B cell (primary cell): Measurements from ENCODE around the gene RBBP9. TPM values are rescaled to one million over a fixed set of nuclear protein-coding genes. Genes with fewer than 3 reads are reported as not detected.

ENCODE experiments used
- ATAC-seq: fragments of 200-7000 bp; cut with Tn5 transposase; one replicate; pipeline ENCODE4 v1.10.0; 2021; ENCODE audit warnings: low read depth, mild to moderate bottlenecking, moderate number of reproducible peaks, moderate library complexity
- CTCF ChIA-PET: fragments of 350-600 bp; sonication (Branson Sonifier 250); formaldehyde crosslinking; loops from one replicate; lab custom pipeline; 2021; ENCODE audit warnings: antibody characterized with exemption, inconsistent platforms; lab: Charles Lee
- POLR2A ChIA-PET: fragments of 350-600 bp; sonication (Branson Sonifier 250); formaldehyde crosslinking; loops from one replicate; lab custom pipeline; 2021; ENCODE audit warnings: antibody characterized with exemption; lab: Charles Lee
- DNase-seq: peaks from one replicate; pipeline ENCODE4 v3.0.0; 2013
- H2AFZ ChIP-seq: 2 replicates; pipeline ENCODE4 v1.6.1; 2012; ENCODE audit warnings: mild to moderate bottlenecking, low read depth, low read length; ENCODE audit not compliant: insufficient read depth, poor library complexity, severe bottlenecking
- H3K27ac ChIP-seq, 2 donors: 1 replicate in 1 of 2; 2 replicates in 1 of 2; pipeline ENCODE4 v1.5.1; 2012 to 2013; ENCODE audit warnings: low read length in 2 of 2, mild to moderate bottlenecking in 2 of 2, moderate library complexity in 1 of 2
- H3K27me3 ChIP-seq, 4 experiments: fragments of 200-600 bp in 1 of 4; sonication (generic) in 1 of 4; replicated peaks in 1 of 4; 1 replicate in 2 of 4; 2 replicates in 2 of 4; pipeline versions ENCODE4 v1.6.1 to v1.7.0; 2013 to 2016; ENCODE audit warnings: low read length in 3 of 4, mild to moderate bottlenecking in 2 of 4, mixed read lengths in 1 of 4, moderate library complexity in 1 of 4; ENCODE audit not compliant: insufficient read depth in 4 of 4, control insufficient read depth in 3 of 4; ENCODE audit errors: control extremely low read depth in 1 of 4
- H3K36me3 ChIP-seq, 2 experiments: replicated peaks in 1 of 2; 1 replicate in 1 of 2; 2 replicates in 1 of 2; pipeline versions ENCODE4 v1.6.1 to v1.7.1; 2013; ENCODE audit warnings: low read length in 1 of 2; ENCODE audit not compliant: insufficient read depth in 2 of 2, control insufficient read depth in 1 of 2; ENCODE audit errors: control extremely low read depth in 1 of 2, extremely low read depth in 1 of 2
- H3K4me1 ChIP-seq, 2 donors: fragments of 200-600 bp in 1 of 2; sonication (generic) in 1 of 2; 1 replicate in 1 of 2; 2 replicates in 1 of 2; pipeline versions ENCODE4 v1.5.1 to v1.6.1; 2013 to 2017; ENCODE audit warnings: low read length in 2 of 2; ENCODE audit not compliant: control insufficient read depth in 2 of 2, insufficient read depth in 2 of 2
- H3K4me2 ChIP-seq: replicated peaks from 2 replicates; pipeline ENCODE3; 2012; ENCODE audit warnings: mild to moderate bottlenecking, low read depth, low read length; ENCODE audit not compliant: poor library complexity, severe bottlenecking
- H3K4me3 ChIP-seq, 5 experiments: fragments of 200-600 bp in 1 of 5; sonication (generic) in 1 of 5; 1 replicate in 3 of 5; 2 replicates in 2 of 5; pipeline versions ENCODE4 v1.5.1 to v1.7.0; 2011 to 2016; ENCODE audit warnings: low read length in 4 of 5, mild to moderate bottlenecking in 4 of 5, low read depth in 2 of 5, control low read depth in 1 of 5, moderate library complexity in 1 of 5; ENCODE audit not compliant: insufficient read depth in 1 of 5; ENCODE audit errors: control extremely low read depth in 1 of 5, extremely low read depth in 1 of 5
- H3K79me2 ChIP-seq: fragments of 200-600 bp; sonication (generic); one replicate; pipeline ENCODE4 v1.6.0; 2016; ENCODE audit warnings: low read length; ENCODE audit not compliant: control insufficient read depth, insufficient read depth
- H3K9ac ChIP-seq: fragments of 200-600 bp; sonication (generic); 2 replicates; pipeline ENCODE4 v1.6.1; 2017; ENCODE audit warnings: mild to moderate bottlenecking, low read length, moderate library complexity
- H3K9me3 ChIP-seq, 3 donors: one replicate each; pipeline versions ENCODE4 v1.6.1 to v1.7.1; 2013; ENCODE audit warnings: low read length in 2 of 3; ENCODE audit not compliant: control insufficient read depth in 2 of 3, insufficient read depth in 1 of 3; ENCODE audit errors: control extremely low read depth in 1 of 3
- H4K20me1 ChIP-seq: 2 replicates; pipeline ENCODE4 v1.6.0; 2012; ENCODE audit warnings: mild to moderate bottlenecking, low read length; ENCODE audit not compliant: insufficient read depth, control insufficient read depth, poor library complexity, severe bottlenecking
- H3K27ac Mint-ChIP-seq: one replicate; pipeline ENCODE4 v1.8.0; 2021; ENCODE audit warnings: mixed read lengths
- H3K27me3 Mint-ChIP-seq: one replicate; pipeline ENCODE4 v1.8.0; 2021; ENCODE audit warnings: mixed read lengths
- H3K4me1 Mint-ChIP-seq: one replicate; pipeline ENCODE4 v1.8.0; 2021; ENCODE audit warnings: mixed read lengths
- H3K4me3 Mint-ChIP-seq: one replicate; pipeline ENCODE4 v1.8.0; 2021; ENCODE audit warnings: mixed read lengths
- H3K9me3 Mint-ChIP-seq: one replicate; pipeline ENCODE4 v1.8.0; 2022; ENCODE audit warnings: mixed read lengths; ENCODE audit not compliant: insufficient read depth
- CTCF ChIP-seq: fragments of 200-600 bp; IDR thresholded peaks from one replicate; pipeline ENCODE4 v1.8.0; 2022; ENCODE audit warnings: antibody characterized with exemption, mild to moderate bottlenecking
- EZH2 ChIP-seq: IDR thresholded peaks from 2 replicates; pipeline ENCODE4 v1.6.1; 2012; ENCODE audit warnings: borderline replicate concordance, low read depth, mild to moderate bottlenecking, moderate library complexity, low read length; ENCODE audit not compliant: insufficient read depth, poor library complexity, severe bottlenecking
- WGBS: methylation state at CpG from one replicate; pipeline ENCODE4 v1.1.5; 2013; ENCODE audit warnings: missing lambda C conversion rate; ENCODE audit not compliant: insufficient coverage; 5-methylcytosine and 5-hydroxymethylcytosine counted together
- intact Hi-C: fragments of 100-400 bp; cut with micrococcal nuclease; formaldehyde crosslinking; loops from one replicate; pipeline ENCODE4 v1.10.0; 2022
- polyA plus RNA-seq: library from polyadenylated mRNA; depleted of rRNA; stranded (reverse); fragments of >200 nt; gene quantifications from 2 replicates; pipeline ENCODE4 v1.2.3, GENCODE V29; 2012
- small RNA-seq: library from RNA; depleted of rRNA; stranded (forward); fragments of <200 nt; gene quantifications from one replicate; pipeline ENCODE3, GENCODE V24; 2012; ENCODE audit warnings: low replicate concordance, low read depth; ENCODE audit not compliant: insufficient read length
- total RNA-seq, 2 donors: library from RNA; stranded (reverse); fragments of 120-200 nt in 1 of 2; gene quantifications; 1 replicate in 1 of 2; 2 replicates in 1 of 2; pipeline versions ENCODE4 v1.2.3 to v1.2.4, GENCODE V29; 2013 to 2022

RBBP9 gene
- total and polyA plus RNA-seq, 2 donors (not counting 1 experiment from before 2014, with no cell fraction given), result 3.7 to 10.2 TPM

DNA sequence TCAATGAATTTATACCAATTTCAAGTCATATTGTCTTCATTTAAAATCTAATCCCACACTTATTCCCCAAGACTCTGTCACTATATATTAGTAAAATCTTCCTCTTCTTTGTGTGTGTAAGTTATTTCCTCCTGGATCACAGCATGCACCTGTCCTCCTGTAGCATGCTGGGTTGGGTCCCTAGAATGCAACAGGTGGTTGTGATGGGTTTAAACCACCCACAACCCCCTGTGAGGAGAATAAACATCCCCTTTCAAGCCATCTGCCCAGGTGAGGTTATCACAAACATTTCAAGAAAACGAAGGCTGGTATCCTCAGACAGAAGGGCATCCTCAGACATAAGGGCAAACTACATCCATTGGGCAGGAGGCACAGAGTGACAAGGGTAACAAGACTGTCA, 56.6 kb downstream of the RBBP9 start:
- ChIA-PET CTCF (no interaction called here), POLR2A (no interaction called here)
- Mint-ChIP-seq H3K4me3 (no peak overlapping the region), H3K9me3 (no peaks in the 10 kb centered on the region), H3K27me3 (no peaks in the 10 kb centered on the region), H3K27ac (no peak overlapping the region), H3K4me1 (peaks cover 7% of the 10 kb centered on the region)
- Histone ChIP-seq H3K27ac (no peak overlapping the region), H4K20me1 (no peaks in the 10 kb centered on the region), H3K9me3 (peaks cover 0 to 8% (median 2%) of the 10 kb centered on the region in 3 donors), H3K79me2 (no peaks in the 10 kb centered on the region), H3K9ac (no peak overlapping the region), H3K4me3 (no peak overlapping the region), H3K4me1 (peaks cover 7 to 9% of the 10 kb centered on the region in 2 donors), H3K27me3 (no peaks in the 10 kb centered on the region), H3K4me2 (no peak overlapping the region), H3K36me3 (no peaks in the 10 kb centered on the region), H2AFZ (no peak overlapping the region)
- ATAC-seq (no peak), DNase-seq (no peak)
- 89% methylated on average over 1 of the region's 1 CpG for WGBS
- intact Hi-C loops, result no loop called here
- no peak for TF ChIP-seq EZH2
- no peak for TF ChIP-seq CTCF

- Mint-ChIP-seq H3K9me3 (no peaks in the 10 kb centered on the region), H3K27ac (peak overlapping the region; percentile 54), H3K4me3 (peak overlapping the region; percentile 27), H3K4me1 (peaks cover 7% of the 10 kb centered on the region), H3K27me3 (no peaks in the 10 kb centered on the region)
- WGBS, result no CpG with 5 or more reads among the region's 2 CpGs
- H3K79me2 ChIP-seq, result no peaks in the 10 kb centered on the region
- ChIA-PET POLR2A (no interaction called here), CTCF (no interaction called here)
- H3K27ac ChIP-seq, result peak overlapping the region; percentile 57 to 77
- H3K9me3 ChIP-seq, result peaks cover 0 to 8% (median 2%) of the 10 kb centered on the region in 3 donors
- H3K4me1 ChIP-seq, result peaks cover 7 to 9% of the 10 kb centered on the region in 2 donors
- no peaks in the 10 kb centered on the region for H4K20me1 ChIP-seq
- no peak for TF ChIP-seq EZH2
- TF ChIP-seq CTCF, result no peak
- H3K4me3 ChIP-seq, result peak overlapping the region in 2 of 5 experiments; percentile 13 to 18
- ATAC-seq (no peak), DNase-seq (peak; percentile 43)
- H2AFZ ChIP-seq, result peak overlapping the region; percentile 75
- no peaks in the 10 kb centered on the region for H3K36me3 ChIP-seq
- intact Hi-C loops, result no loop called here
- H3K4me2 ChIP-seq, result peak overlapping the region; percentile 52
- H3K27me3 ChIP-seq, result no peaks in the 10 kb centered on the region
- H3K9ac ChIP-seq, result peak overlapping the region; percentile 12
Observed at GRCh38 chr20:18436847-18437246, 60.2 kb downstream of the RBBP9 start.

Small RNAs within 50 kb of the gene (small RNA-seq; reads per million reads assigned to genes)
- gene MIR3192, result not detected

Other genes with a start within 250 kb of the RBBP9 start
- gene ZNF133, start 208.7 kb downstream of the RBBP9 start, total RNA-seq, result 13.6 and 14.9 TPM in 2 replicates
- gene ZNF133, start 208.7 kb downstream of the RBBP9 start, polyA plus RNA-seq, result 13.7 and 14.2 TPM in 2 replicates
- 5.6 TPM in 2 replicates for gene DZANK1, start 30.2 kb downstream of the RBBP9 start, total RNA-seq
- gene DZANK1, start 30.2 kb downstream of the RBBP9 start, polyA plus RNA-seq, result 2.8 and 4.2 TPM in 2 replicates
- 13.1 and 13.7 TPM in 2 replicates for gene POLR3F, start 29.8 kb downstream of the RBBP9 start, total RNA-seq
- gene POLR3F, start 29.8 kb downstream of the RBBP9 start, polyA plus RNA-seq, result 2.9 and 4.7 TPM in 2 replicates
- 39.4 and 48.1 TPM in 2 replicates for gene SEC23B, start 10.7 kb upstream of the RBBP9 start, total RNA-seq
- 16.4 and 19.5 TPM in 2 replicates for gene SEC23B, start 10.7 kb upstream of the RBBP9 start, polyA plus RNA-seq
- gene SMIM26, start 70.2 kb upstream of the RBBP9 start, total RNA-seq, result 47.4 and 47.7 TPM in 2 replicates
- gene SMIM26, start 70.2 kb upstream of the RBBP9 start, polyA plus RNA-seq, result 100 and 143 TPM in 2 replicates
- 18.7 and 18.9 TPM in 2 replicates for gene DTD1, start 90.8 kb upstream of the RBBP9 start, total RNA-seq
- 20.4 and 25.8 TPM in 2 replicates for gene DTD1, start 90.8 kb upstream of the RBBP9 start, polyA plus RNA-seq